Motor neuron (in vitro differentiated cells): ENCODE results near the gene ATXN10. TPM values are rescaled to one million over a fixed set of nuclear protein-coding genes. Genes with fewer than 3 reads are reported as not detected.

Source experiments
- ATAC-seq, 8 experiments: fragments of 200-7000 bp; cut with Tn5 transposase; replicated peaks in 6 of 8; 2 replicates each; pipeline ENCODE4 v1.8.0; 2021; ENCODE audit warnings: mild to moderate bottlenecking in 8 of 8, moderate library complexity in 8 of 8
- H3K27ac ChIP-seq, 2 donors: fragments of 250-450 bp; sonication (Bioruptor Pico); 2 replicates each; pipeline ENCODE4 v1.9.0; 2021; ENCODE audit warnings: antibody characterized with exemption in 2 of 2, mild to moderate bottlenecking in 2 of 2, moderate library complexity in 1 of 2
- H3K4me1 ChIP-seq, 2 donors: fragments of 250-450 bp; sonication (Bioruptor Pico); replicated peaks in 1 of 2; 2 replicates each; pipeline ENCODE4 v1.6.1; 2021; ENCODE audit warnings: antibody characterized with exemption in 2 of 2, mild to moderate bottlenecking in 2 of 2, moderate library complexity in 1 of 2
- H3K4me3 ChIP-seq, 5 donors: fragments of 250-450 bp; sonication (Bioruptor Pico); 2 replicates each; pipeline ENCODE4 v1.9.0; 2021; ENCODE audit warnings: antibody characterized with exemption in 5 of 5, mild to moderate bottlenecking in 5 of 5, moderate library complexity in 4 of 5
- WGBS, 10 experiments: fragments of 450-650 bp; shearing (Covaris generic); methylation state at CpG; one replicate each; pipeline ENCODE4 v1.0.0; 2022; 5-methylcytosine and 5-hydroxymethylcytosine counted together
- in situ Hi-C, 9 experiments: fragments of 400-800 bp; cut with MboI; loops; one replicate each; pipeline ENCODE4 v1.15.0; 2021; ENCODE audit warnings: low sequenced_read_pairs in 9 of 9, low pct_unique_long_range_greater_than_20kb in 2 of 9; ENCODE audit not compliant: unreplicated experiment in 9 of 9
- total RNA-seq, 8 experiments: library from RNA; unstranded; fragments of 300-600 nt; gene quantifications; 2 replicates each; pipeline versions ENCODE4 v1.2.3 to v1.2.4, GENCODE V29; 2022

Gene ATXN10
- total RNA-seq, 8 experiments from 2014 or later: 61.1 to 122 (median 89.1) TPM

- in situ Hi-C loops: no loop called here
- 62 to 100% (median 95%) methylated on average over 1 to 10 of the region's 22 CpGs; no CpG with 5 or more reads in 1 of the 10 experiments for whole genome bisulfite sequencing, 10 experiments
- no peak overlapping the region for H3K27ac ChIP-seq
- peaks cover 19 to 34% of the 10 kb centered on the region in 2 donors for H3K4me1 ChIP-seq
- ATAC-seq: no peak
- no peak overlapping the region for H3K4me3 ChIP-seq
Observed at GRCh38 chr22:45887202-45888131, 215.8 kb downstream of the ATXN10 start.

- WGBS, 10 experiments: 84 to 100% (median 95%) methylated on average over 1 to 9 of the region's 27 CpGs; no CpG with 5 or more reads in 3 of the 10 experiments
Observed at GRCh38 chr22:45888221-45889092, 216.8 kb downstream of the ATXN10 start.

GRCh38 chr22:45889093-45889538 is 217.5 kb downstream of the ATXN10 start:
- ATAC-seq: no peak
- in situ Hi-C loops: no loop called here
- peak overlapping the region in 1 of 2 donors; percentile 36 for H3K27ac ChIP-seq
- WGBS, 10 experiments: 81 to 100% (median 100%) methylated on average over 1 to 5 of the region's 10 CpGs; no CpG with 5 or more reads in 7 of the 10 experiments
- peaks cover 19 to 34% of the 10 kb centered on the region in 2 donors for H3K4me1 ChIP-seq
- H3K4me3 ChIP-seq: no peak overlapping the region

More at GRCh38 chr22:45888221-45889092, 216.8 kb downstream of the ATXN10 start:
- peaks cover 19 to 34% of the 10 kb centered on the region in 2 donors for H3K4me1 ChIP-seq
- no peak overlapping the region for H3K27ac ChIP-seq
- no peak for ATAC-seq
- no peak overlapping the region for H3K4me3 ChIP-seq
- in situ Hi-C loops: no loop called here

DNA sequence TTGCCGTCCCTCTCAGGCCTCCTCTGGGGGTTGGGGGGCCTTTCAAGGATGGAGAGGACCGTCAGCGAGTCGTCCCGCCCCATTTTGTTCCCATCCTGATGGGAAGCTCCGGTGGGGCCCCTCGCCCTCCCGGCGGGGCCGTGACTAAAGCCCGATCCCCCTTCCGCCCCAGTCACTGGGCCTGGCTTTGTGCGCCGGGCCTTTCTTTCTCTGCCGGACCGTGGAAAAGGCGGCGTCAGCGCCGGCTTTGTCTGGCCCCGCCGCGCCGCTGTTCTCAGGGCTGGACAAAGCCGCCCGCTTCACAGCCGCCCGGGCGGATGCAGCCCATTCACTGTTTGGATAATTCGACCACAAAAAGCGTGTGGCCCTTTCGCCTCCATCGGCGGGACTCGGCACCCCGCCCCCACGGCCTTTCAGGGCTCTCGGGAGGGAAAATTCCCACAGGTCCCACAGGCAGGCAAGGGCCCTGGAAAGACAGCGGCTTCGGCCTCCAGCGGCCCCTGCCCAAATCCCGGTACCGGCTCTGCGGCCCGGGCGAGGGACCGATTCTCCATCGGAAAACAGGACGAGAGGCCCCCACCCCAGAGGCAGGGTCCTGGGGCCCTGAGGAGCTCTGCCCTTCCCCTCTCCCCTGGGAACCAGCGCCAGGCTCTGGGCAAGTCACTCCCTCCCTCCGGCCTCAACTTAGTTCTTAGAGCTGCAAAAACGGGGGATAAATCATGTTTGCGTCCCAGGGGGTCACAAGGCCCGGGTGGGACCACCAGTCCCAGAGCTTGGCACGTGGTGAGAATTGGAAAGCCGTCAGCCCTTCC is 218.1 kb downstream of the ATXN10 start:
- Histone ChIP-seq H3K27ac (peak overlapping the region in 1 of 2 donors; percentile 36), H3K4me3 (no peak overlapping the region), H3K4me1 (peaks cover 16 to 32% of the 10 kb centered on the region in 2 donors)
- in situ Hi-C loops: no loop called here
- ATAC-seq: peak in 4 of 8 experiments; percentile 44 to 68 (median 59)
- 0 to 90% (median 73%) methylated on average over 1 to 36 of the region's 56 CpGs; no CpG with 5 or more reads in 3 of the 10 experiments for WGBS, 10 experiments

DNA sequence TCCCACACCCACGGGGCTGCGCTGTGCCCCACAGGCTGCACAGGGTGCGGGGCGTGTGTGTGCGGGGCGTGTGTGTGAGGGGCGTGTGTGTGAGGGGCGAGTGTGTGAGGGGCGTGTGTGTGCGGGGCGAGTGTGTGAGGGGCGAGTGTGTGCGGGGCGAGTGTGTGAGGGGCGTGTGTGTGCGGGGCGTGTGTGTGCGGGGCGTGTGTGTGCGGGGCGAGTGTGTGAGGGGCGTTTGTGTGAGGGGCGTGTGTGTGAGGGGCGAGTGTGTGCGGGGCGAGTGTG is 218.7 kb downstream of the ATXN10 start:
- Histone ChIP-seq H3K27ac (peak overlapping the region in 1 of 2 donors; percentile 36), H3K4me1 (peaks cover 11 to 26% of the 10 kb centered on the region in 2 donors), H3K4me3 (no peak overlapping the region)
- ATAC-seq: no peak
- in situ Hi-C loops: no loop called here
- no CpG with 5 or more reads among the region's 26 CpGs for WGBS, 10 experiments

DNA sequence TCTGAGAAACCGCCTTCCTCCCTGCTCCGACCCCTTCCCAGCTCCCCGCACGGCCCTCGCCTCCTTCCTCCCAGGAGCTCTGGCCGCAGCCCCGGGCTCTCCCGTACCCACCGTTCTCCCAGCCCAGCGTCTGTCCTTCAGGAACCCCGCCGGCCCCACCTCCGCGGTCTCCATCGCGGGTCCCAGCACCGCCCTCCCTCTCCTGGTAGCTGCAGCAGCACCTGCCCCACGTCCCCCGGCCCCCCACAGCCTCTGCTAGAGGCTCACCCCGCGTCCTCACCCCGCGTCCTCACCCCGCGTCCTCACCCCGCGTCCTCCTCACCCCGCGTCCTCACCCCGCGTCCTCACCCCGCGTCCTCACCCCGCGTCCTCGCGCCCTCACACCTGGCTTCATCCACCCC is 219.4 kb downstream of the ATXN10 start:
- in situ Hi-C loops: no loop called here
- Histone ChIP-seq H3K4me3 (no peak overlapping the region), H3K4me1 (peaks cover 4 to 19% of the 10 kb centered on the region in 2 donors), H3K27ac (no peak overlapping the region)
- WGBS, 10 experiments: no CpG with 5 or more reads among the region's 37 CpGs
- peak in 1 of 8 experiments; percentile 16 for ATAC-seq

DNA sequence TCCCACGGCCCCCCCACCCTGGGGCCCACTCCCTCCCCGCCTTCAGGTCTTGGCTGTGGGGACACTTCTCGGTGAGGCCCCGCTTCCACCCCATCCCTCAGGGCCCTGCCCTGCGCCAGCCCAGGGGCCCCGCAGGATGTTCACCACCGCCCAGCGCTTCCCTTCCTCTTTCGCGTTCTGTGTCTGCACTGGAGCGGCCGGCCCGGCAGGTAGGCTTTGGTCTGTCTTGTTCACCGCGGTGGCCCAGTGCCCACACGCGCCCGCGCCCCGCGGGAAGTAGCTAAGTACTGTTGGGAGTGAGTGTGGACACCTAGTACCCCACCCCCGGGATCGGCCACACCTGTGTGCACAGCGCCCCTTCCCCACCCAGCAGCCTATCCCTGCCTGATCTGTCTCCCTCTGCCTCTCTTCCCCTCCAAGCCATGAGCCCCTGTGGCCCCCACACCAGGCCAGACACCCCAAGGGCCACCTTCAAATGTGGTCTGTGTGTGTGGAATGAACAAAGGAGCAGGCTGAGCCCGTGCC is 219.9 kb downstream of the ATXN10 start:
- 60% methylated on average over 1 of the region's 25 CpGs; no CpG with 5 or more reads in 9 of the 10 experiments for whole genome bisulfite sequencing, 10 experiments
- H3K27ac ChIP-seq: no peak overlapping the region
- in situ Hi-C loops: no loop called here
- peaks cover 5 to 21% of the 10 kb centered on the region in 2 donors for H3K4me1 ChIP-seq
- ATAC-seq: no peak
- no peak overlapping the region for H3K4me3 ChIP-seq

- no peak overlapping the region for H3K4me3 ChIP-seq
- no peak overlapping the region for H3K27ac ChIP-seq
- ATAC-seq: no peak
- H3K4me1 ChIP-seq: peaks cover 8 to 23% of the 10 kb centered on the region in 2 donors
- in situ Hi-C loops: no loop called here
- 80 to 100% (median 93%) methylated on average over 2 to 5 of the region's 22 CpGs; no CpG with 5 or more reads in 7 of the 10 experiments for WGBS, 10 experiments
Observed at GRCh38 chr22:45891996-45892621, 220.5 kb downstream of the ATXN10 start.

DNA sequence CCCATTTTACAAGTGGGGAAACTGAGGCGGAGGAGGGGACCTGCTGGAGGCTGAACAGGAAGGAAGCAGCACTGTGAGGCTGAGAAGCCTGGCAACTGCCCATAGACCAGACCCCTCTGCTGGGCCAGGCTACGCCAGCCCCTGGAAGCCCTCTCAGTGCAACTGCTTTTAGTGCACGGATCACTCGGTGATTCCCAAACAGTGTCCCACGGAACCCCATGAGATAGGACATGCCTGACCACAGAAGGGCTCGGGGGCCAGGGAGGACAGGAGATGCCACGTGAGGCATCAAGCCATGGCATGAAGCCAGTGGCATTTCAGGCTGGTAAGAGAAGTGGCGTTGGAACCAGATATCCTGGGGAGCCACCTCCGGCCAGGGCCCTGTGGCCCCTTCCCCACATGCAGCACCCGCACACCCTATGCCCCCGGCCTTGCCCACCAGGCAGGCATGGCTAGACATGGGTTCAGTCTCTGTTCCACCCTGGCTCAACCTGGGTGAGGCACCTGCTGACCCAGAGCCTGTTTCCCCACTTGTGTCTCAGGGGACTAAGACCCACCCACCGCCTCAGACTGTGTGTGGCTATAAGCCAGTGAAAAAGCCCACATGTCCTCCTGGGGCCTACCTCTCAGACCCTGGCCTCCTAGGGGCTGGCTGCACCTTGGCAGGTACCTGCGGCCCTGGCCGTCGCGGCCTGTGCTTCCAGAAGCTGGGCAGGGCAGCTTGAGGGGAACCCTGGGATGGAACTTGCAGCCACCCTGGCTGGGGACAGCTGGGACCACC is 221.2 kb downstream of the ATXN10 start:
- no peak for ATAC-seq
- Histone ChIP-seq H3K4me1 (peaks cover 8 to 23% of the 10 kb centered on the region in 2 donors), H3K4me3 (no peak overlapping the region), H3K27ac (no peak overlapping the region)
- in situ Hi-C loops: no loop called here
- 78 to 100% (median 92%) methylated on average over 1 to 5 of the region's 16 CpGs; no CpG with 5 or more reads in 7 of the 10 experiments for WGBS, 10 experiments

DNA sequence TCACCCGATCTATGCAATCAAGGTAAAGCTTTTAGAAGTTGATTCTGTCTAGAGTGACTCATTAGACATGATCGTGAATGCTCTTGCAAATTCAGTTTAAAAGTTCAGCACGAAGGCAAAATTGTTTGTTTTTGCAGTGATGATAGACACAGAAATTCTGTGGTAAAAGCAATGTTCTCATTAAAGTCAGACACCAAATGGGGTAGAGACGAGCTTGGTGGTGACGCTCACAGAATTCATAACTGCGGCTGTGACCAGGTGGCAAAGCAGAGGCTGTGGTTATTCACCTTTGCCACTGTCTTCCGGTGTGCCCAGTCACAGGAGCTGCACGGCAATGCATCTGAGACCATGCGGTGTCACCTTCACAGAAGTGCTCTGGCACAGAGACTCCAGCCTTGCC is 221.9 kb downstream of the ATXN10 start:
- 20 to 100% (median 71%) methylated on average over 1 to 6 of the region's 9 CpGs; no CpG with 5 or more reads in 1 of the 10 experiments for WGBS, 10 experiments
- Histone ChIP-seq H3K27ac (no peak overlapping the region), H3K4me3 (no peak overlapping the region), H3K4me1 (peaks cover 8 to 23% of the 10 kb centered on the region in 2 donors)
- in situ Hi-C loops: no loop called here
- no peak for ATAC-seq
